Urothelium cell line (cell line): Measurements from ENCODE around the gene LXN.
"Not testable (repeated sequence)": the region's sequence is repeated elsewhere in the genome, so short reads cannot be mapped to it uniquely, and the experiment has no call there.

Source experiments
- DNase-seq: peaks from one replicate; pipeline ENCODE4 v3.0.0; 2011; ENCODE audit warnings: low spot score, mixed read lengths
- FAIRE-seq: peaks from 2 replicates; lab custom pipeline; 2011; peaks lifted over from hg19 to GRCh38; lab: Jason Lieb, UNC

The LXN gene, protein sequence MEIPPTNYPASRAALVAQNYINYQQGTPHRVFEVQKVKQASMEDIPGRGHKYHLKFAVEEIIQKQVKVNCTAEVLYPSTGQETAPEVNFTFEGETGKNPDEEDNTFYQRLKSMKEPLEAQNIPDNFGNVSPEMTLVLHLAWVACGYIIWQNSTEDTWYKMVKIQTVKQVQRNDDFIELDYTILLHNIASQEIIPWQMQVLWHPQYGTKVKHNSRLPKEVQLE

DNA sequence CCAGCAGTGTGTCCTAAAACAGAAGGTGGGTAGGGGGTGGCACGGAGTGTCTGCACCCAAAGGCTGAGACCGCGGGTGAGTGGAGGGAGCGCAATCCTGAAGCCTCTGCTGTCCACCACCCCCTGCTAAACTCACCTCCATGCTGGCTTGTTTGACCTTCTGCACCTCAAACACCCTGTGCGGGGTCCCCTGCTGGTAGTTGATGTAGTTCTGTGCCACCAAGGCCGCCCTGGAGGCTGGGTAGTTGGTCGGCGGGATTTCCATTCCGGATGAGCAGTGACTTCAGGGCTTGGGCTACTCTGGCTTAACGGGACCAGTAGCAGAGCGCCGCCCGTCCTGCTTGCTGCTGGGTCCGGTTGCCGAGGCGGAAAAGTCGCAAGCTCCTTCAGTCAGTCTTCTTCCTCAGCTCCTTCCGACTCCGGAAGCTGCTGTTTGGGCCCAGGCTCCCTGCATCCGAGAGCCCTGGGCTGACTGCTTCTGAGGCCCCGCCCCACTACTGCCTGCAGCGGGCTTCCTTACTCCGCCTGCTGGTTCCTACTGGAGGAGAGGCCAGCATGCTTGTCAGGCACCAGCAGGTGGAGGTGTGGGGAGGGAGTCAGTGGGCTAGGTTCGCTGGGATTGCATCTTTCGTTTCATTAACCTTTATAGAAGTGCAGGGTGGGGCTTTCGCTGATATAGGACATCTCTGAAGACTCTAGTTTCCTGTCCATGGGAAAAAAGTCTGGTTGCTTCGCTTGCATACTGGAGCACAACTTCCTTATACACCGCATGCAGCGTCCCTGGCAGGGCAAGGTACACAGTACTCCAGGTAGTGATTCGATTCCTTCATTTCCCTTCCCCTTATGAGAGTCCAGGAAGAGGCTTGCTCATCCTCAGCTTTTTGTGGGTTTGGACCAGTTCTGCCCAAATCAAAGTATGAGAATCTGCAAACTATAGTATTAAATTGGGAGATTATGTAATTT lies at the start of gene LXN:
LXN (minus strand) TSS at position 434 of the 962 bp plus-strand sequence; CDS start at position 264, 170 bp downstream.
- FAIRE-seq (no peak), DNase-seq (peak; percentile 10)

DNA sequence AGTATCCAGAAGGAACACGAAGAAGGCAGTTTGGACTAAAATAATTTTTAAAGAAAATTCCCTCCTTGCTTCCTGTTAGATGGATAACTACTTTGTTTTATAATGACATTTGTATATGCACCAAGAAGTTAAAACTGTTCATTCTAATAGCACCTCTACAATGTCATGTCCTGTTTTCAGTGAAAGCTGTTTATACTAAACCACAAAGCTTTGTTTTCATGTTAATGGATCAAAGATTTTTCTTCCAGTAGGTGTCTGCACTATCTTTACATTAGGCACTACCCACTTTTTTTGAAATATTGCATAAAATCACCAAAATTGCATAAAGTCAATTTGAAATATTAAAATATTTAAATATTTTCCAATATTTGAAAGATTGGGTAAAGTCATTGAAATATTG lies 49.7 kb upstream of the LXN start:
- DNase-seq (no peak), FAIRE-seq (no peak)

DNA sequence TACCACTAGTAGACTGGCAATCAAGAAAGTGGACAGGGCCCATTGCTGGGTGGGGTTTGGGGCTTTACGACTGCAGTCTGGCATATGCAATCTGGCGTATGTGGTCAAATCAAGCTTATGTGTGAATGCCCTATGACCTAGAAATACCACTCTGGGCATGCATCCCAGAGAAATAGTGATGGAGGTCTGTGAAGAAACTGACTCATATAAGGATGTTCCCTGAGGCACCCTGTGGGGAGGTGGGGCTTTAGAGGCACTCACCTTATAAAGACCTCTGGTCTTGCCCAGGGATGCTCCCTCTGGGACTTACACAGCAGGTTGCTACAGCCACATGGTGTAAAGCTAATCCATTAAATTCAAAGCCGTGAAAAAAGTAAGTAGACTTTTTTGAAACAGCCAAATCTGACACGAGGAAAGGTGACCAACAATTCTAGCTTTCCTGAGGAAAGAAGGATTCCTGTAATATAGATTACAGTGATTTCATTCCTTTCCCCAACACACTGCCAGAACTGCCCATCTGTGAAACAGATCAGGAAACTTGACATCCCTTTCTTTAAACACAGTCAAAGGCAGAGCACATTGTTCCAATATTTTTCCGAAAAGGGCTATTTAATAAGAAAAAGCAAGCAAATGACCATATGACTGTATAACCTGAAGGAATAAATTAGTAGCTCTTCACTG lies 46.2 kb upstream of the LXN start:
- FAIRE-seq (no peak), DNase-seq (peak; percentile 16)

DNA sequence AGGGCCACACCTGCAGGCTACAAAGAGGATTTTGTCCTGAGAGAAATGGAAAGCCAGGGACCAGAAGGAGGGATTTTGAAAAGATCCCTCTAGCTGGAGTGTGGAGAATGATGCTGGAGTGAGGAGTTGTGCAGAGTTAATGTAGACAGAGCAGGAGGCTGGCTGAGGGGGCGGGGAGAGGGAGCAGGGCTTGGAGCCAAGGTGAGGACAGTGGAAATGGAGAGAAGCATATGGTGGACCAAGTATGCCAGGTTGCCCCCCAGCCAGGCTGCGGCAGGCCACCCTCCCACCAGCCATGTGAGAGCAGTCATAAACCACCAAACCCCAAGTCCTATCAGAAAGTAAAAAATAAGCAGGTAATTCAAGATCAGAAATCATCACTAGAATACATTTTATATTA lies 45.1 kb upstream of the LXN start:
- no peak for DNase-seq
- no peak for FAIRE-seq

DNA sequence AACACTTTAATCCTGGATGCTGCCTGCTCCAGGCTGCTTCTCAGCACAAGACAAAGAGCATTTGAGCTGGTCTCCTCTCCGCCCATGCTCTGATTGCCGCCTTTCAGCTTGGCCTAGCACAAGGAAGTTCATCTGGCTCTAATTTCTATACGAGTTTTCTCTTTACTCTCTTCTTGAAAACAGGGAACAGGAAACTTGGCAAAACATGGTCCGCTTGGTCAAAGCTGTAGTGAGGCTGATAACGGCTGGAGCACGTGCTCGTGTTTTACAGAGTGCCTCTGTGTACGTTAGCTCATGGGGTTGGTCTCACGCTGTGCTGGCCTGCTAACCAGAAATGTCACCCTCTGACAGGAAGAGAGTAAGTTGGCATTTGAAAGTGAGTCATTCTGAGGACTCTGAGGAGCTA lies 40.6 kb upstream of the LXN start:
- FAIRE-seq (no peak), DNase-seq (no peak)

DNA sequence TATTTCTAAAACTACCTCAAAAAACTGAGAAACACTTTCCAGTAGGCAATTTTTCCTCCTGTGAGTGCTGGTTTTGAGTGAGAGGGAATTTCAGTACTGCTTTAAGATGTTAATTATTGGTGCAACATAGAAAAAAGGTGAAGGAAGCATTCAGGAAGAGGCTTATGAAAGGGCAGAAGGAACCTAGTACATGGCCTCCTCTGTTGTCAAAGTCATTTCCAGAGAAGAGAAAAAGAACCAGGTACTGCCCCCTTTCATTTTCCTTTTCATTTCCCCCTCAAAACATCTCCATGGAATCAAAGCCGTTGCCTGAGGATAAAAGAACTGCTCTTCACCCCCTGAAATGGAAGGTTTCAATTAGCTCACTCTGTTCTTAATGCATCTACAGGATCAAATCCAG lies 40.0 kb upstream of the LXN start:
- FAIRE-seq (no peak), DNase-seq (no peak)

DNA sequence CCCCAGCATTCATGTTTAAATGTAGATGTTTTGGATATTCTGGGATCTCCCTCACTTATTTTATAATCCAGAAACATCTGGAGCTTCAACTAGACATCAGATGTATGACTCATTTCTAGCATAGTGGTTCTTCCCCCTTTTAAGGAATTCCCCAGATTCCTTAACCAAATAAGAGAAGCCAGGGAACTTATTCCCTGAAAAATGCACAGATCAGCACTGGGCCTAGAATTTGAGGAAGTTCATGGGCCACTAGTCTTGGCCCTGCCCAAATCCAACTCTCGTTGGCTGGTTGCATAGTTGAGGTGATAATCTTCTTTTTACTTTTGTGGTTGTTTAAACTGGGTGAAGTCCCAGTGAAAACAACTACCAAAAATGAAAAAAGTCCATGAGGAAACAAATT lies 39.4 kb upstream of the LXN start:
- peak; percentile 48 for DNase-seq
- no peak for FAIRE-seq

DNA sequence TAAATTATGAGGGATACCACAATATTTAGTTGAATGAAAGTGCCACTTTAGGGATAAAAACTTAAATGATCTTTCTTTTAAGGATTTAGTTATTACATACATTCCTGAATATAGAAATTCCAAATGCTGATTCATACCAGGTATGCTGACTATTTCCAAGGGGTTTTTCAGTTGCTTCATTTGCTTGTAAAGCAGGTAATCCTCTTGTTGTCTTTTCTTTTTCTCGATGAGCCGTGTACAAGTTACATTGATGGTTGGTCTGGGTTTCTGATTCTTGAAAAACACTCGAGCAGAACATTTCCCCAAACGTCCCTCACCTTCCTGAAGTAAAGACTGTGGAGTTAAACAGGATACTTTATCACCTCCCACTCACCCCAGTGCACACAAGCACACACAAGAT lies 38.2 kb upstream of the LXN start:
- FAIRE-seq = no peak
- DNase-seq = no peak

DNA sequence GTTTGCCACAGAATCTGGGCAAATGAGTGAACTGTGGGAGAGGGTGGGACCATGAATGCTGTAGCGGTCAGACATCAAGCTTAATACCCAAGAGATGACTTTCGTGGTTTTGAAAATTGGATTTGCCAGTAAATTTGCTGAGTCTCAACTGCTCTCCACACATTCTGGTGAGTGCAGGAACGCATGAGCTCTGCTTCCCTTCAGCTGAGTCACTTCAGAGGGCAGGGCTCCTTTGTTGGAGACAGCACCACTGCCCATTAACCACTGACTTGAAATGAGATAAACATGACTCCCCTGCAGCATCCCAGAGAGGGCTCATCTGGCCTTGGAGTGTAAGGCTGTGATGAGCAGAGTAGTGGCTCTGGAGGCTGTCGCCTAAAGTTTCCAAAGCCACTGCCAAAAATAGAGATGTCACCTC lies 37.2 kb upstream of the LXN start:
- DNase-seq (peak; percentile 67), FAIRE-seq (no peak)

DNA sequence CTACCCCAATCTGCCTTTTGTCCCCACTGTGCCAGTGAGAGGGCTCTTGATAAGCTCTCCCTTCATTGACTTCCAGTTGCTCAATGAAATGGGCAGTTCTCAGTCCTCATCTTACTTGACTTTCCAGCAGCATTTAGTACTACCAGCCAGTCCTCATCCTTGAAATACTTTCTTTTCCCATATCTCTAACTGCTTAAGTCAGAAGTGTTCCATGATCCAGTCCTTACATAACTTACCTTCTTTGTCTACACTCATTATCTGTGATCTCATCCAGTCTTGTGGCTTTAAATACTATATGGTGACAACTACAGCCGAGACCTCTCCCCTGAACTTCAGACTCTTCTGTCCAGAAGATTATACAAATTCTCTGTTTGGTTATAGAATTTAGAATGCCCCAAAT lies 31.1 kb upstream of the LXN start:
- FAIRE-seq (no peak), DNase-seq (no peak)

DNA sequence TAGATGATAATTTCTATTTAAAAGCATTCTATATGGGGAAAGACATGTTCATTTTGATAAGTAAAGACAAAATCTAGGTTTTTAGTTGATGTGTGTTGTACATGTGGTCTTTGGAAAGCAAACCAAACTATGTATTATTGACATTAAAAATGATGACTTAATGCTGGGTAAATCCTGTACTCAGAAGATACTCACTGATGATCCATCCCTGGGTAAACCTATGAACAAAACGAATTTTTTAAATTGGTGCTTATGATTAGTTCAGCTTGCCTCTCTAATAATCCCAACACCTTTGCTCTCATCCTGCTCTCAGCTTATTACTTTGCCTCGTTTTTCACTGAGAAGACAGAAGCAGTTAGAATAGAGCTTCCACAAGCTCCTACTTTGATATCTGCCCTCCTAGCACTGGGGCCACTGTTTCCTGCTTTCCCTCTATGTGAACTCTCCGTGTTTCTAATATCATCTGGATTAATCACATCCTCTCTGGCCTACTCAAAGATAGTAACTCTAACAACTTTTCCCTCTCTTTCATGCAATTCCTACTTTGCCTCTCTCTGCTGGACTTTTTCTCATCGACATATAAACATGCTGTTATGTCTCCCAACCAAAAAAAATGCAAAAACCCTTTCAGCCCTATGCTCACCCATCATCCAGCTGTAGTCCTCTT lies 30.5 kb upstream of the LXN start:
- DNase-seq = no peak
- no peak for FAIRE-seq

DNA sequence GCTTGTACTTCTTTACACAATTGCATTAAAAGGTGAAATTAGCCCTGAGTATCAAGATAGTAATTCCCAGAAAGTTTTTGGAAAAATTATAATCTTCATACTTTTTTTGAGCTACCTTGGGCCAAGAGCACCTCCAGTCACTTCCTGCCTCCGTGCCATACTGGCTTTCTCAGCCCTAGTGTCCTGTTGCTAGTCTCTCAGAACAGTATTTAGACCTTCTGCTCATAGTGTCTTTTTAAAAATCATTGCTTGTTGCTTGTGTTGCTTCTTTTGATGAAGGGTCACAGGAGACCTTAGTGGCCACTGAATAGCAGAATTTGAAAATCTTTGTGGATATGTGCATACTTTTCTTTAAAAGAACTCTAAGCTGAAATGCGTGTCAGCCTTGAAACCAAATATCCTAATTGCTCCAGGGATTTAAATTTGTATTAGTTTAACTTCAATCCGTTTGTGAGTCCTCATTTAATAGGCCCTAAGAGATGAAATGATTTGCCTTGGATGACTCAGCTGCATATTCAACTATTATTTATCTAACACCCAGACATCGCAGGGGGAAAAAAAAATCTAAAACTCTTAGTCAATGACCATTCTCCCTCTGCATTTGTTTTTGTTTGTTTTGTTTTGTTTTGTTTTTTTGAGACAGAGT lies 29.1 kb upstream of the LXN start:
- FAIRE-seq = no peak
- no peak for DNase-seq

DNA sequence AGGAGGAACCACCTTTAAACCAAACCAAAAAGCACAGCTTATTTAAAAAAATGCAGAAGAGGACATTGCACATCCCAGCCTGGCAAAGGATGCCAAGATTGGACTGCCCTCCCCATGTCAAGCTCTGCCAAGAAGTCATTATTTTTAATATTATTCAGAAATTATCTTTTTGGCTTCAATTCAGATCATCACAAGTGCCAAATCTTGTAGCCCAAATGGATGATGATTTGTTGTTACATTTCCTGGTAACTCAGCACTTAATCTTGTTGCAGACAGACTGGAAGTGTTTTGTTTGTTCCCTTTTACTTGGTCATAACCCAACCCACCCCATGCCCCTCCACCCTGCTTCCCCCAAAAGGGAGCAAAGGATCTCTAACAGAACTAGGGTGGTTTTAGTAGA lies 28.1 kb upstream of the LXN start:
- FAIRE-seq = no peak
- DNase-seq = no peak

DNA sequence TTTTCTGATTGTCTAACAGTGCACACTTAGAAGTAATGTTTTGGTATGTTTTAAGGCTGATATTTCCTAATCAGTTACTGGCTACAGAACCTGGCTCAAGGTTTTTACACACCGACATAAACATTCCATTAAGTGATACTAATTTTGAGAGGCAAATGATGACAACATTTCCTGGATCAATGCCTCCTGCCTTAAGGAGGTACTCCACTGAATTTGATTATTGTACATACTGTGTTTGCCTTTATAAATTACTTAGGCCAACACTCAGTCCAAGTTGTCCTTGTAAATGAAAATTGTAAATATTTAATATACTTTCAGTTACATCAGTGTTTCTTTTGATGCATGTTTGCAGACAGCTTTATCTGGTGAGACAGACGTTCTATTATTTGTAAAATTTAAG lies 24.2 kb upstream of the LXN start:
- FAIRE-seq (no peak), DNase-seq (no peak)

DNA sequence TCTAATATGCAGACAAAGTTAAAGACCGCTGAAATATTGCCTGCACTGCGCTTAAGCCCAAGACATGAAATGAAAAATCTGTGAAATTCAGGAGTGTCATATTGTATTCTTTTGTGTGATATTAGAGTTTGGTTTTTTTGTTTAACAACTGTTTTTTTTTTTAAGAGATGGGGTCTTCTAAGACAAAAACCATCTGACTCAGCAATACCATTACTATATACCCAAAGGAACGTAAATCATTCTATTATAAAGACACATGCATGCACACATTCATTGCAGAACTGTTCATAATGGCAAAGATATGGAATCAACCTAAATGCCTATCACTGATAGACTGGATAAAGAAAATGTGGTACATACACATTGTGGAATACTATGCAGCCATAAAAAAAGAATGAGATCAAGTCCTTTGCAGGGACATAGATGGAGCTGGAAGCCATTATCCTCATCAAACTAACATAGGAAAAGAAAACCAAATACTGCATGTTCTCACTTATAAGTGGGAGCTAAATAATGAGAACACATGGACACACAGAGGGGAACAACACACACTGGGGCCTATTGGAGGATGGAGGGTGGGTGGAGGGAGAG lies 21.5 kb upstream of the LXN start:
- FAIRE-seq = peak; percentile 50
- DNase-seq = not testable (repeated sequence)

DNA sequence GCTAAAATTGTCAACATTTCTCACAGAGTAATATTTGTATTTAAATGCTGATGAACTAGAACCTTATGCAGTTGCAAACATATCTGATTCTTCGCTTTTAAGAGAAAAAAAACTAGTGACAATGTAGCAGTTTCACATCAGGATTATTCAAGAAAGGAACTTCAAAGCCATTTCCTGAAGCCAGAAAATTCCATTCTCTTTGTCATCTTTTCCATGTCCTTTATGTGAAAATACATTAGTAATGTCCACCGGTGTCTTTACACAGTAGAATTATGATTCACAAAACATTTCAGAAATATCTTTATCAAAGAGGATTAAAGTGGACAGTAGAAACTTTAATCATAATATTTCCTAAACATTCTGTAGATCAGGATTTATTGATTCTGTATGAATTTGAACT lies 12.7 kb upstream of the LXN start:
- no peak for DNase-seq
- FAIRE-seq = no peak

DNA sequence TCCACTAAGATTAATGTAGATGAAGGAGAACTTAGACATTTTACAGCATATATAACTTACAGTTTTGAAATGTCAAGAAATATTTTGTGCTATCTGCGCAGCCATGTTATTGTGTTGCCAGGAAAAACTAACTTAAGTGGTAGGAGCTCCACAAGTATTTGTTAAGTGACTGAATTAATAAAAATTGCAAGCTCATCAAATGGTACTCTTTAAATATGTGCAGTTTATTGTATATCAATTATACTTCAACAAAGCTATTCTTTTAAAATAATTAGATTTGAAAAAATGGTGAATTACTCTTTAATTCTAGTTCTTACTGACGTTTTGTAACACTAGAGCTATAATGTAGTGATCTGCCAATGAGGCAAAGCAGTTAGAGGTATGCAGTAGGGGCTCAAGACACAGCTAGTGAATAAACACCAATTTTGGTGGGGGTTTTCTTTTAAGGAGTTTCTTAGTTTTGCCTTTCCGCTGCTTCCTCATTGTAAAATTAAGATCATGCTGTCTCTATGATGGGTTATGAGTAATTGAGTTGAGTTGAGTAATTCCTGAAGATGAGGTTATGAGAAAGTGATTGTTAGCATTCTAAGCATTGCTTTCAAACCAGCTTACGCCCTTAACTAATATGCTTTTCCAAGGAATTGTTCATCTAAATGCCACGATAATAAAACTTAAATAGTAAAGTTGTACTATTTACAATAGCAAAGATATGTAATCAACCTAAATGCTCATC lies 10.9 kb upstream of the LXN start:
- no peak for DNase-seq
- FAIRE-seq = no peak

DNA sequence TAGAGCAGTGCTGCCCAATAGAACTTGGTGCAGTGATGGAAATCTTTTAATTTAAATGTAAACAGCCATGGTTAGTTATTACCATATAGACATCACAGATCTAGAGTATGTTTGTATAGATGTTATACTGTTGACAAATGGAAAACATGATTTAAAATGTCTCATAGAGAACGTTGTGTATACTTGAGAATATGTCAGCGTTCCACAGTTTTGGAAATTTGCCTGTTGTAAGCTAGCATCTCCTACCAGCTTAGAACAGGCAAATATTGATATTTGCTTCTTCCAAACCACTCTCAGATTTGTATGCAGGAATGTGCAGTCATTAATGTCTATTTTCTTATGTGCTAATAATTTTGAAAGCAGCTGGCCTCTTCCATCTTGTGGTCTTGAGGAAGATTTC lies 8.4 kb upstream of the LXN start:
- no peak for DNase-seq
- FAIRE-seq = no peak

DNA sequence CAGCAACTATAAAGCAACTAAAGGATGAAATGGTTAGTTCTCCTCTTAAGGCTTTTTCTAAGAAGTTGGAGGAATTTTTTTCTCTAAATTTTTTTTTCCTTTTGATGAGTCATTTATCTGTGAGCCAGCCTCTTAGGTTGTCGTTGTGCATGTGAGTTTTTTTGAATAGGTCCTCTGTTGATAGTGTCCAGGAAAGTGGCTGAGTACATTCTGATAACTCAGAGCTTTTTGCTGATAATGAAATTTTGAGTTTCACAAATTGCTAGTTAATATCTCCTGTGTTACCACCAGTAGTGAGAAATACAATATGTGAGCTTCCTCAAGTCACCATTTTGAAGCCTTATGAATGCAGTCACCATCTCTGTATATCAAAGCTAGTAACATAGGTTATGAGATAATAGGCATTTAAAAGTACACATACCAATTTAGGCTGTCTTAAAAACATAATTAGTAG lies 7.1 kb upstream of the LXN start:
- DNase-seq (no peak), FAIRE-seq (no peak)

DNA sequence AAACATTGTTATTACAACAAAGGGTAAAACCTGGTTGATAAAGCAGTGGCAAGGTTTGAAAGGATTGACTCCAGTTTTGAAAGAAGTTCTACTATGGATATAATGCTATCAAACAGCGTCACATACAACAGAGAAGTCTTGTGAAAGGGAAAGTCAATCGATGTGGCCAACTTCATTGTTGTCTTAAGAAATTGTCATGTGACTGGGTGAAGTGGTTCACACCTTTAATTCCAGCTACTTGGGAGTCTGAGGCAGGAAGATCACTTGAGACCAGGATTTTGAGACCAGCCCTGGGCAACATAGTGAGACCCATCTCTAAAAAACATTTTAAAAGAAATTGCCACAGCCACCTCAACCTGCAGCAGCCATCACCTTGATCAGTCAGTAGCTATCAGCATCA lies 6.2 kb upstream of the LXN start:
- DNase-seq (no peak), FAIRE-seq (no peak)
